H9 (cell line): ENCODE results near the gene OBP2B. TPM values are rescaled to one million over a fixed set of nuclear protein-coding genes. Genes with fewer than 3 reads are reported as not detected.

ENCODE experiments used
- DNase-seq: peaks from one replicate; pipeline ENCODE4 v3.0.0-alpha.2; 2017
- H2AFZ ChIP-seq: one replicate; pipeline ENCODE4 v1.6.1; 2013; ENCODE audit warnings: mild to moderate bottlenecking, low read length, control low read depth, moderate library complexity
- H2AK5ac ChIP-seq: 2 replicates; pipeline ENCODE4 v1.6.1; 2013; ENCODE audit warnings: low read length, control low read depth, mixed read lengths; ENCODE audit not compliant: insufficient read length
- H2BK120ac ChIP-seq: one replicate; pipeline ENCODE4 v1.6.1; 2013; ENCODE audit warnings: low read depth, mild to moderate bottlenecking, low read length, control low read depth, inconsistent platforms; ENCODE audit not compliant: poor library complexity, severe bottlenecking
- H2BK12ac ChIP-seq: 2 replicates; pipeline ENCODE4 v1.6.1; 2013; ENCODE audit warnings: low read length, control low read depth, mixed read lengths, low read depth; ENCODE audit not compliant: insufficient read length
- H2BK15ac ChIP-seq: 2 replicates; pipeline ENCODE4 v1.6.1; 2013; ENCODE audit warnings: low read depth, low read length, control low read depth
- H2BK20ac ChIP-seq: one replicate; pipeline ENCODE4 v1.6.1; 2013; ENCODE audit warnings: low read depth, mild to moderate bottlenecking, low read length, control low read depth, inconsistent platforms; ENCODE audit not compliant: poor library complexity, severe bottlenecking
- H2BK5ac ChIP-seq: 2 replicates; pipeline ENCODE4 v1.6.1; 2013; ENCODE audit warnings: low read length, control low read depth, mixed read lengths; ENCODE audit not compliant: insufficient read length
- H3K14ac ChIP-seq: 2 replicates; pipeline ENCODE4 v1.6.1; 2013; ENCODE audit warnings: low read length, control low read depth; ENCODE audit not compliant: insufficient read depth
- H3K18ac ChIP-seq: 2 replicates; pipeline ENCODE4 v1.6.1; 2013; ENCODE audit warnings: low read depth, mild to moderate bottlenecking, mixed read lengths, low read length, control low read depth; ENCODE audit not compliant: insufficient read length
- H3K23ac ChIP-seq: 2 replicates; pipeline ENCODE4 v1.6.1; 2013; ENCODE audit warnings: low read length, control low read depth, mixed read lengths, low read depth; ENCODE audit not compliant: insufficient read length
- H3K23me2 ChIP-seq: 2 replicates; pipeline ENCODE4 v1.6.1; 2013; ENCODE audit warnings: low read depth, mild to moderate bottlenecking, mixed read lengths, low read length, control low read depth; ENCODE audit not compliant: insufficient read length, poor library complexity, severe bottlenecking
- H3K27ac ChIP-seq: 2 replicates; pipeline ENCODE4 v1.5.1; 2013; ENCODE audit warnings: low read length, control low read depth, mixed read lengths, low read depth; ENCODE audit not compliant: insufficient read length
- H3K27me3 ChIP-seq: 2 replicates; pipeline ENCODE4 v1.6.1; 2013; ENCODE audit warnings: low read length, control low read depth, inconsistent platforms; ENCODE audit not compliant: insufficient read depth
- H3K4ac ChIP-seq: 2 replicates; pipeline ENCODE4 v1.6.1; 2013; ENCODE audit warnings: low read depth, mild to moderate bottlenecking, control low read depth, inconsistent platforms, low read length, moderate library complexity
- H3K4me1 ChIP-seq: 2 replicates; pipeline ENCODE4 v1.6.1; 2013; ENCODE audit warnings: low read length, control low read depth, inconsistent platforms; ENCODE audit not compliant: insufficient read depth
- H3K4me2 ChIP-seq: 2 replicates; pipeline ENCODE4 v1.6.1; 2013; ENCODE audit warnings: low read length, control low read depth, mixed read lengths; ENCODE audit not compliant: insufficient read length, insufficient read depth
- H3K56ac ChIP-seq: 2 replicates; pipeline ENCODE4 v1.6.1; 2013; ENCODE audit warnings: low read depth, mild to moderate bottlenecking, mixed read lengths, low read length, control low read depth; ENCODE audit not compliant: insufficient read length
- H3K79me1 ChIP-seq: 2 replicates; pipeline ENCODE4 v1.6.1; 2013; ENCODE audit warnings: low read depth, mild to moderate bottlenecking, moderate library complexity, low read length, control low read depth, inconsistent platforms; ENCODE audit not compliant: insufficient read depth, poor library complexity, severe bottlenecking
- H3K79me2 ChIP-seq: 2 replicates; pipeline ENCODE4 v1.6.1; 2013; ENCODE audit warnings: low read length, control low read depth, inconsistent platforms; ENCODE audit not compliant: insufficient read depth
- H3K9ac ChIP-seq: 2 replicates; pipeline ENCODE4 v1.6.1; 2013; ENCODE audit warnings: low read length, control low read depth, mixed read lengths; ENCODE audit not compliant: insufficient read length; ENCODE audit errors: extremely low read depth
- H3K9me3 ChIP-seq: one replicate; pipeline ENCODE4 v1.6.1; 2013; ENCODE audit warnings: low read depth, low read length, inconsistent platforms; ENCODE audit not compliant: control insufficient read depth
- H3T11ph ChIP-seq: one replicate; pipeline ENCODE4 v1.6.1; 2013; ENCODE audit warnings: mild to moderate bottlenecking, low read length, control low read depth, inconsistent platforms
- H4K20me1 ChIP-seq: one replicate; pipeline ENCODE4 v1.6.1; 2013; ENCODE audit not compliant: control insufficient read depth, insufficient read length, insufficient read depth
- H4K5ac ChIP-seq: 2 replicates; pipeline ENCODE4 v1.6.1; 2013; ENCODE audit warnings: low read depth, mild to moderate bottlenecking, mixed read lengths, low read length, control low read depth; ENCODE audit not compliant: insufficient read length
- H4K8ac ChIP-seq: replicated peaks from 2 replicates; pipeline ENCODE4 v1.6.1; 2013; ENCODE audit warnings: low read length, control low read depth, mixed read lengths, low read depth; ENCODE audit not compliant: insufficient read length
- H4K91ac ChIP-seq: 2 replicates; pipeline ENCODE4 v1.6.1; 2013; ENCODE audit warnings: low read depth, mild to moderate bottlenecking, moderate library complexity, mixed read lengths, low read length, control low read depth; ENCODE audit not compliant: insufficient read length
- H3K27ac Mint-ChIP-seq, 3 experiments: 2 replicates in 2 of 3; 3 replicates in 1 of 3; pipeline ENCODE4 v1.8.0; 2020 to 2021; ENCODE audit warnings: mixed read lengths in 3 of 3, mild to moderate bottlenecking in 1 of 3, moderate library complexity in 1 of 3
- H3K27me3 Mint-ChIP-seq: 2 replicates; pipeline ENCODE4 v1.8.0; 2021; ENCODE audit warnings: low read depth, mild to moderate bottlenecking, moderate library complexity, mixed read lengths
- H3K36me3 Mint-ChIP-seq, 3 experiments: 2 replicates in 2 of 3; 3 replicates in 1 of 3; pipeline ENCODE4 v1.8.0; 2020 to 2021; ENCODE audit warnings: low read depth in 3 of 3, mixed read lengths in 3 of 3; ENCODE audit not compliant: insufficient read depth in 1 of 3
- H3K4me1 Mint-ChIP-seq, 2 experiments: 2 replicates each; pipeline ENCODE4 v1.8.0; 2020; ENCODE audit warnings: mixed read lengths in 2 of 2
- H3K4me3 Mint-ChIP-seq, 2 experiments: 2 replicates in 1 of 2; 3 replicates in 1 of 2; pipeline ENCODE4 v1.8.0; 2020 to 2021; ENCODE audit warnings: mild to moderate bottlenecking in 2 of 2, mixed read lengths in 2 of 2, moderate library complexity in 1 of 2
- H3K9me3 Mint-ChIP-seq, 2 experiments: 2 replicates in 1 of 2; 3 replicates in 1 of 2; pipeline ENCODE4 v1.8.0; 2020; ENCODE audit warnings: mild to moderate bottlenecking in 2 of 2, mixed read lengths in 2 of 2, moderate library complexity in 1 of 2
- CTCF ChIP-seq: fragments of 200-600 bp; sonication (generic); conservative IDR thresholded peaks from 3 replicates; pipeline ENCODE4 v1.8.0; 2021; ENCODE audit warnings: antibody characterized with exemption, mild to moderate bottlenecking
- WGBS: extraction: QIAGEN DNeasy Blood & Tissue Kit; methylation state at CpG from one replicate; pipeline ENCODE4 v1.1.7; 2013; ENCODE audit warnings: missing lambda C conversion rate, low lambda C conversion rate, mixed read lengths; ENCODE audit not compliant: insufficient read length; ENCODE audit errors: extremely low coverage; 5-methylcytosine and 5-hydroxymethylcytosine counted together
- total RNA-seq: library from RNA; stranded (reverse); gene quantifications from 2 replicates; pipeline ENCODE4 v1.2.1, GENCODE V29; 2021

Gene OBP2B
- total RNA-seq, 1 experiment from 2014 or later, result not detected

- no peak overlapping the region for H3K4me2 ChIP-seq
- no peak overlapping the region for H4K8ac ChIP-seq
- H3K27me3 ChIP-seq, result no peaks in the 10 kb centered on the region
- H3K79me1 ChIP-seq, result no peaks in the 10 kb centered on the region
- no peaks in the 10 kb centered on the region; a peak in 1 of 7 replicates for H3K36me3 Mint-ChIP-seq
- H3K14ac ChIP-seq, result no peak overlapping the region
- no peak overlapping the region for H3K27ac ChIP-seq
- no peaks in the 10 kb centered on the region for H3K9me3 Mint-ChIP-seq
- no peaks in the 10 kb centered on the region for H3K79me2 ChIP-seq
- no peak overlapping the region for H2BK5ac ChIP-seq
- H3K4me1 Mint-ChIP-seq, result peaks cover 5 to 12% of the 10 kb centered on the region in 2 experiments
- no peak overlapping the region for H3K23ac ChIP-seq
- no peak overlapping the region for H3K9ac ChIP-seq
- H2AK5ac ChIP-seq, result no peak overlapping the region
- no peak overlapping the region for H2BK12ac ChIP-seq
- no peaks in the 10 kb centered on the region for H3K4me1 ChIP-seq
- H4K20me1 ChIP-seq, result no peaks in the 10 kb centered on the region
- H3K56ac ChIP-seq, result no peak overlapping the region
- no peak overlapping the region for H2AFZ ChIP-seq
- H2BK20ac ChIP-seq, result no peak overlapping the region
- WGBS, result no CpG with 5 or more reads among the region's 5 CpGs
- no peak overlapping the region for H3K27ac Mint-ChIP-seq
- no peaks in the 10 kb centered on the region for H3K9me3 ChIP-seq
- no peaks in the 10 kb centered on the region for H3K23me2 ChIP-seq
- H4K5ac ChIP-seq, result no peak overlapping the region
- no peak overlapping the region for H3T11ph ChIP-seq
- H2BK120ac ChIP-seq, result no peak overlapping the region
- H3K27me3 Mint-ChIP-seq, result peaks cover 40% of the 10 kb centered on the region
- H3K4me3 Mint-ChIP-seq, result no peak overlapping the region
- no peak overlapping the region for H4K91ac ChIP-seq
- no peak overlapping the region for H3K18ac ChIP-seq
- no peak for TF ChIP-seq CTCF
- H3K4ac ChIP-seq, result no peak overlapping the region
- DNase-seq, result peak; percentile 15
- no peak overlapping the region for H2BK15ac ChIP-seq
Observed at GRCh38 chr9:133250741-133251170, 41.7 kb upstream of the OBP2B start.
